HepG2 (cell line): ENCODE measurements around the gene IFI27. TPM values are rescaled to one million over a fixed set of nuclear protein-coding genes. Genes with fewer than 3 reads are reported as not detected.

Experiments used
- CSRNP1 ChIP-seq: sonication (generic); formaldehyde crosslinking; IDR thresholded peaks from 2 replicates; pipeline ENCODE4 v1.8.1; 2023; ENCODE audit warnings: mild to moderate bottlenecking, missing genetic modification reagents
- MAZ ChIP-seq, 2 experiments: sonication (generic) in 1 of 2; formaldehyde crosslinking in 1 of 2; IDR thresholded peaks; 2 replicates each; pipeline versions ENCODE4 v1.5.0 to v1.6.1; 2012 to 2020; ENCODE audit warnings: low read depth in 2 of 2, mild to moderate bottlenecking in 2 of 2, borderline replicate concordance in 1 of 2, improper control_type of control experiment in 1 of 2, low read length in 1 of 2, missing genetic modification reagents in 1 of 2, moderate library complexity in 1 of 2
- PAF1 ChIP-seq: IDR thresholded peaks from 2 replicates; pipeline ENCODE4 v1.6.1; 2016; ENCODE audit warnings: missing genetic modification reagents, missing compliant biosample characterization
- SNAI1 ChIP-seq: sonication (generic); formaldehyde crosslinking; IDR thresholded peaks from 2 replicates; pipeline ENCODE4 v1.5.0; 2020; ENCODE audit warnings: mild to moderate bottlenecking, missing genetic modification reagents, borderline replicate concordance
- SOX13 ChIP-seq, 3 experiments: fragments of 450-650 bp in 1 of 3; sonication (generic) in 1 of 3; formaldehyde crosslinking in 1 of 3; IDR thresholded peaks in 2 of 3; conservative IDR thresholded peaks in 1 of 3; 2 replicates each; pipeline versions ENCODE4 v1.5.0 to v1.6.1; 2016 to 2020; ENCODE audit warnings: antibody characterized with exemption in 1 of 3, mild to moderate bottlenecking in 1 of 3, missing compliant biosample characterization in 1 of 3, missing genetic modification reagents in 1 of 3, moderate library complexity in 1 of 3
- ZFX ChIP-seq: sonication (generic); formaldehyde crosslinking; IDR thresholded peaks from 2 replicates; pipeline ENCODE4 v1.4.0; 2020; ENCODE audit warnings: mild to moderate bottlenecking, low read depth, missing genetic modification reagents, moderate library complexity
- ZNF326 ChIP-seq: sonication (generic); formaldehyde crosslinking; IDR thresholded peaks from 2 replicates; pipeline ENCODE4 v1.4.0; 2020; ENCODE audit warnings: missing genetic modification reagents, borderline replicate concordance
- ZNF646 ChIP-seq: sonication (generic); formaldehyde crosslinking; IDR thresholded peaks from 2 replicates; pipeline ENCODE4 v1.9.0; 2021; ENCODE audit warnings: mild to moderate bottlenecking, missing genetic modification reagents
- polyA plus RNA-seq, 8 experiments: library from polyadenylated mRNA; depleted of rRNA in 3 of 8; stranded (reverse) in 7 of 8; unstranded in 1 of 8; fragments of >200 nt; fragmentation: Illumina TruSeq in 4 of 8; extraction: Trizol in 4 of 8; gene quantifications; 2 replicates each; pipeline versions ENCODE4 v1.2.1 to v1.2.3, GENCODE V29; 2011 to 2016; ENCODE audit warnings: low read depth in 4 of 8, missing spikeins in 1 of 8, mixed read lengths in 1 of 8; ENCODE audit not compliant: insufficient read depth in 1 of 8
- total RNA-seq, 5 experiments: library from RNA; depleted of rRNA; stranded (reverse); fragments of >200 nt; fragmentation: Illumina TruSeq; extraction: Trizol; gene quantifications; 2 replicates each; pipeline ENCODE4 v1.2.3, GENCODE V29; 2016; ENCODE audit warnings: low read depth in 1 of 5
- TF ChIP-seq, protein P1 (sequence below): sonication (generic); formaldehyde crosslinking; IDR thresholded peaks from 2 replicates; pipeline ENCODE4 v1.8.1; 2023; ENCODE audit warnings: mild to moderate bottlenecking, inconsistent platforms, moderate library complexity, missing genetic modification reagents, borderline replicate concordance
- TF ChIP-seq, protein P2 (sequence below): sonication (generic); formaldehyde crosslinking; conservative IDR thresholded peaks from 2 replicates; pipeline ENCODE4 v1.5.0; 2020; ENCODE audit warnings: missing genetic modification reagents
- TF ChIP-seq, protein P3 (sequence below): sonication (generic); formaldehyde crosslinking; IDR thresholded peaks from 2 replicates; pipeline ENCODE4 v1.4.0; 2020; ENCODE audit warnings: missing genetic modification reagents, mild to moderate bottlenecking, borderline replicate concordance

The IFI27 gene
- total and polyA plus RNA-seq, 2 of the 13 experiments (the other 11 are each of a cell fraction or from before 2014, with no cell fraction given), result 1.2 to 1.7 TPM

GRCh38 chr14:94136575-94137331 is 26.2 kb downstream of the IFI27 start (continued):
- no peak for TF ChIP-seq CSRNP1 (CRISPR knock-in tag)
- TF ChIP-seq, protein P1, sequence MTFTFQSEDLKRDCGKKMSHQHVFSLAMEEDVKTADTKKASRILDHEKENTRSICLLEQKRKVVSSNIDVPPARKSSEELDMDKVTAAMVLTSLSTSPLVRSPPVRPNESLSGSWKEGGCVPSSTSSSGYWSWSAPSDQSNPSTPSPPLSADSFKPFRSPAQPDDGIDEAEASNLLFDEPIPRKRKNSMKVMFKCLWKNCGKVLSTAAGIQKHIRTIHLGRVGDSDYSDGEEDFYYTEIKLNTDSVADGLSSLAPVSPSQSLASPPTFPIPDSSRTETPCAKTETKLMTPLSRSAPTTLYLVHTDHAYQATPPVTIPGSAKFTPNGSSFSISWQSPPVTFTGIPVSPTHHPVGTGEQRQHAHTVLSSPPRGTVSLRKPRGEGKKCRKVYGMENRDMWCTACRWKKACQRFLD (CRISPR knock-in tag), result no peak
- TF ChIP-seq ZNF326, result no peak
- no peak for TF ChIP-seq MAZ (IDR thresholded peaks at IDR 0.05; ENCODE audit: borderline replicate concordance, low read depth, low read length)
- TF ChIP-seq MAZ (CRISPR knock-in tag; IDR thresholded peaks at IDR 0.05; ENCODE audit: low read depth), result 0 out of 2 replicates have a peak, but pooled peaks have one; percentile 36
- no peak for TF ChIP-seq SNAI1 (CRISPR knock-in tag)
- TF ChIP-seq SOX13 (IDR thresholded peaks at IDR 0.05), result no peak
- TF ChIP-seq SOX13 (CRISPR knock-in tag; conservative IDR thresholded peaks at IDR 0.05 in 1 of 2, IDR thresholded peaks at IDR 0.05 in 1 of 2), result peak in 1 of 2 experiments; percentile 24; a peak in 1 of 4 replicates
- no peak for TF ChIP-seq ZNF646 (CRISPR knock-in tag)
- TF ChIP-seq ZFX (CRISPR knock-in tag), result peak; percentile 66; the same call in 1 of the 2 replicates
- no peak for TF ChIP-seq PAF1 (CRISPR knock-in tag)
- TF ChIP-seq, protein P2, sequence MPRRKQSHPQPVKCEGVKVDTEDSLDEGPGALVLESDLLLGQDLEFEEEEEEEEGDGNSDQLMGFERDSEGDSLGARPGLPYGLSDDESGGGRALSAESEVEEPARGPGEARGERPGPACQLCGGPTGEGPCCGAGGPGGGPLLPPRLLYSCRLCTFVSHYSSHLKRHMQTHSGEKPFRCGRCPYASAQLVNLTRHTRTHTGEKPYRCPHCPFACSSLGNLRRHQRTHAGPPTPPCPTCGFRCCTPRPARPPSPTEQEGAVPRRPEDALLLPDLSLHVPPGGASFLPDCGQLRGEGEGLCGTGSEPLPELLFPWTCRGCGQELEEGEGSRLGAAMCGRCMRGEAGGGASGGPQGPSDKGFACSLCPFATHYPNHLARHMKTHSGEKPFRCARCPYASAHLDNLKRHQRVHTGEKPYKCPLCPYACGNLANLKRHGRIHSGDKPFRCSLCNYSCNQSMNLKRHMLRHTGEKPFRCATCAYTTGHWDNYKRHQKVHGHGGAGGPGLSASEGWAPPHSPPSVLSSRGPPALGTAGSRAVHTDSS (CRISPR knock-in tag), result no peak
- TF ChIP-seq, protein P3, sequence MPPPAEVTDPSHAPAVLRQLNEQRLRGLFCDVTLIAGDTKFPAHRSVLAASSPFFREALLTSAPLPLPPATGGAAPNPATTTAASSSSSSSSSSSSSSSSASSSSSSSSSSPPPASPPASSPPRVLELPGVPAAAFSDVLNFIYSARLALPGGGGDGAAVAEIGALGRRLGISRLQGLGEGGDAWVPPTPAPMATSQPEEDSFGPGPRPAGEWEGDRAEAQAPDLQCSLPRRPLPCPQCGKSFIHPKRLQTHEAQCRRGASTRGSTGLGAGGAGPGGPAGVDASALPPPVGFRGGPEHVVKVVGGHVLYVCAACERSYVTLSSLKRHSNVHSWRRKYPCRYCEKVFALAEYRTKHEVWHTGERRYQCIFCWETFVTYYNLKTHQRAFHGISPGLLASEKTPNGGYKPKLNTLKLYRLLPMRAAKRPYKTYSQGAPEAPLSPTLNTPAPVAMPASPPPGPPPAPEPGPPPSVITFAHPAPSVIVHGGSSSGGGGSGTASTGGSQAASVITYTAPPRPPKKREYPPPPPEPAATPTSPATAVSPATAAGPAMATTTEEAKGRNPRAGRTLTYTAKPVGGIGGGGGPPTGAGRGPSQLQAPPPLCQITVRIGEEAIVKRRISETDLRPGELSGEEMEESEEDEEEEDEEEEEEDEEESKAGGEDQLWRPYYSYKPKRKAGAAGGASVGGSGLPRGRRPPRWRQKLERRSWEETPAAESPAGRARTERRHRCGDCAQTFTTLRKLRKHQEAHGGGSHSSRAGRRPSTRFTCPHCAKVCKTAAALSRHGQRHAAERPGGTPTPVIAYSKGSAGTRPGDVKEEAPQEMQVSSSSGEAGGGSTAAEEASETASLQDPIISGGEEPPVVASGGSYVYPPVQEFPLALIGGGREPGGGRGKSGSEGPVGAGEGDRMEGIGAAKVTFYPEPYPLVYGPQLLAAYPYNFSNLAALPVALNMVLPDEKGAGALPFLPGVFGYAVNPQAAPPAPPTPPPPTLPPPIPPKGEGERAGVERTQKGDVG (CRISPR knock-in tag), result no peak
